Measurements from ENCODE around the gene RPL36.
"Not testable (repeated sequence)": the region's sequence is repeated elsewhere in the genome, so short reads cannot be mapped to it uniquely, and the experiment has no call there.

The RPL36 gene

GRCh38 chr19:5706876-5707573 lies 16.9 kb downstream of the RPL36 start:
- no peak for DNase-seq (ENCODE audit: low read depth in 3 of 3)

- DNase-seq (ENCODE audit: low read depth in 3 of 3) = no peak
Observed at GRCh38 chr19:5707576-5708575, 17.8 kb downstream of the RPL36 start.

DNA sequence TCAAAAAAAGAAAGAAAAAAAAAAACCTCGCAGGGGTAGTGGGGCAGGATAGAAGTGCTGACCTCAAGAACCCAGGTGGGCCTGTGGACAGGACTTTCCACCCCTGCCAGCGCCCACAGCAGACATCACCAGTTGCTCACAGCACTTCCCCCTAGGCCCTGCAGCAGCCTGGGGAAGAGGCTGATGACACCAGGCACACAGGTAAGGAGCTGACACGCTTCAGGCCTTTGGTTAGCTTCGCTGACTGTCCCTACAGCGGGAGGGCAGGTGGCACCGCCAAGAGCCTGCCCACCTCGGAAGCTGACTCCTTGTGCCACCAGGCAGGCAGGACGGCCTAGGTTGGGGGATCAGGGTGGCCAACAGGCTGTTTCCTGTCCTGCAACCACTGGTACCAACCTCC lies 20.9 kb downstream of the RPL36 start:
- no peak for DNase-seq (ENCODE audit: low read depth in 3 of 3)

- DNase-seq (ENCODE audit: low read depth in 3 of 3) = no peak
Observed at GRCh38 chr19:5711713-5712161, 21.6 kb downstream of the RPL36 start.

- DNase-seq (ENCODE audit: low read depth in 3 of 3) = no peak
Observed at GRCh38 chr19:5713228-5713627, 23.1 kb downstream of the RPL36 start.

- no peak for DNase-seq (ENCODE audit: low read depth in 3 of 3)
Observed at GRCh38 chr19:5714816-5715215, 24.7 kb downstream of the RPL36 start.

GRCh38 chr19:5717215-5717935 lies 27.3 kb downstream of the RPL36 start:
- no peak for DNase-seq (ENCODE audit: low read depth in 3 of 3)

DNA sequence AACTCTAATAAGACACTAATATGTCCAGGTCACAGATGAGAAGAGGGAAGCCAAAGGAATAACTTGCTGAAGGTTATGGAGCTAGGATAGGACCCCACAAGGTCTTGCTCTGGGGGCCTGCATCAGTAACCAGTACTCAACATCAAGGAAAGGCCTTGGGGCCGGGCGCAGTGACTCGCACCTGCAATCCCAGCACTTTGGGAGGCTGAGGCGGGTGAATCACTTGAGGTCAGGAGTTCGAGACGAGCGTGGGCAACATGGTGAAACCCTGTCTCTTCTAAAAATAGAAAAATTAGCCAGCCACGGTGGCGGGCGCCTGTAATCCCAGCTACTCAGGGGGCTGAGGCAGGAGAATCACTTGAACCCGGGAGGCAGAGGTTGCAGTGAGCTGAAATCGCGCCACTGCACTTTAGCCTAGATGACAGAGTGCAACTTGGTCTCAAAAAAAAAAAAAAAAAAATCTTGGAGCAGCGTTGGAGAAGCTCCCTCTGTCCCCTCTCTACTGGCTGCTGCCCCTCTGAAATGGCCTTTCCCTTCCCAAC lies 28.0 kb downstream of the RPL36 start:
- DNase-seq (ENCODE audit: low read depth in 3 of 3) = no peak

DNA sequence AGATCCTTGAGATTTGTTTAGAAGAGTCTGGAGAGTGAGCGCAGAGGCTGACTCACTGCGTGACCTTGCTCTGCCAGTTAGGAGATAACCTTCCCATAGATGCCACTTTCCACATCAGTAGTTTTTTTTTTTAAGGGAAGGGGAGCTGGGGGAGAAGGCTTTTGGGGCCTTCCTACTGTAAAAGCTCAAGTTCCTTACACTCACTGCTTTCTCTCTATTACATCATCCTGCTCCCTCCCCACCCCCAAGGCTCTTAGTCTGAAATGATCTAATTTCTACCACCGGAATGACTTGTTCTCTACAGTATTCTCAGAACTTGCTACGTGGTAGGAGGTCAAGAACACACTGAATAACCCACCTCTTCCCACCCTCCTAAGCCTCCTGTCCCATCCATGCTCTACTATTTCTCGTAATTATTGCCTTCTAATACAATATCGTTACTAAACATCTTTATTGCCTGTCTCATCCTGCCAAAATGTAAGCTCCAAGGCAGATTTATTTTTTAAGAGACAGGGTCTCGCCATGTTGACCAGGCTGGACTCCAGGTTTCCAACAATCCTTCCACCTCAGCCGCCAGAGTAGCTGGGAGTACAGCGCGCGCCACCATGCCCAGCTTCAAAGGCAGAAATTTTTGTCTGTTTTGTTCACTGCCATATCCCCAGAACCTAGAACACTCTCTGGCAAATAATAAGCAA lies 28.6 kb downstream of the RPL36 start:
- DNase-seq (ENCODE audit: low read depth in 3 of 3) = no peak

DNA sequence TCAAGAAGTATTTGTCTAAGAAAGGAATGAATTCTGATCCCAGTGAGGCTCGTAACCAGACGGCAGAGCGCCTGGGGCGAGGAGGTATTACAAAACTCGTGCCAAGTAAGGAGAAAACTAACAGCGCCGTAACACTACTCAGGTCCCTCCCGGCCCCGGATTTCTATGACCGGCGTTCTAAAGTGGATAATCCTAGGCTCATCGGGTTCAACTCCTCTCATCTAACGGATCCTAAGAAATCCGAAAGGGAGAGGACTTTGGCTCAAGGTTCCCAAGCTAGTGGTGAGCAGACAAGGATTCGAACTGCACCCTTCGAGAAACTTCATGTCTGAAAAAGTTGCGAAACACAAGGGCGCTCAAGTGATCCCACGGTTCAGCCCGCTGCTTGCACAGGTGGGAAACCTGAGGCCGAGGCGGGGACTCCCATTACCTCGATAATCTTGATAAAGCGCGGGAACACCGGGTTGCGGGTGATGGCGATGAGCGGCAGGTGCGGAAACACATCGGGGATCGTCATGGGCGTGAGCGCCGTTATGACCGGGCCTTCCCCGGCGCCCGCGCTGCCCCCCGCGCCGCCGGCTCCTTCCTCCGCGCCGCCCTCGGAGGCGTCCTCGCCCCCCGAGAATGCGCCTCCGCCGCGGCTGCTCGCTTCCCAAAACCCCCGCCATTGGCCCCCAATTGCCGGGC lies 29.3 kb downstream of the RPL36 start:
- DNase-seq (ENCODE audit: low read depth in 3 of 3) = no peak

GRCh38 chr19:5719961-5720790 lies 30.1 kb downstream of the RPL36 start, which contains the start of the genes CATSPERD and LONP1:
TSS of gene CATSPERD (plus strand) at chr19:5720637. CDS start at chr19:5720738, 101 bp downstream.
TSS of gene LONP1 (minus strand) at chr19:5720146. CDS start at chr19:5720132, 14 bp downstream.
- DNase-seq (ENCODE audit: low read depth in 3 of 3) = peak; percentile 95 to 97 (median 95)

DNA sequence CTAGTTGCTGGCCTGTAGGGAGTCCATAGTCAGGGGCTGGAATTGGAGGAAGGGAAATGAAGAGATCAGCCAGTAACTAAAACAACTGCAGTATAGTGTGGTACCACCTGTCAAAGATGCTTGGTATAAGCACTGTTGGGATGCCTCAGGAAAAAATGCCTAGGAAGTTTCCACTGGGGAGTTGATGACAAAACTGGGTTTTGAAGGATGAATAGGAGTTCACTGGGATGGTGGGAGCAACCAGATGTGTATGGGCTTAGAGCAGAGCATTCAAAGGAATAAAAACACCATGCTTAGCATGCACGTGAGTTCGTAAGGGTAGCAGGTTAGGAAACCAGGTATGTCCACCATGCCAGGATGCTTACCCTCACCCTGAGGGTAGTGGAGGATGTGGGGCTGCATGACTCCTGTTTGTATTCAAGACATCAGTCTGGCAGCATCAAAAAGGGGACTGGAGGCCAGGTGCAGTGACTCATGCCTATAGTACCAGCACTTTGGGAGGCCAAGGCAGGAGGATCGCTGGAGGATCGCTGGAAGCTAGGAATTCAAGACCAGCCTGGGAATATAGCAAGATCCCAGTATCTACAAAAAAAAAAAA lies 37.5 kb downstream of the RPL36 start:
- no peak for DNase-seq (ENCODE audit: low read depth in 3 of 3)

DNA sequence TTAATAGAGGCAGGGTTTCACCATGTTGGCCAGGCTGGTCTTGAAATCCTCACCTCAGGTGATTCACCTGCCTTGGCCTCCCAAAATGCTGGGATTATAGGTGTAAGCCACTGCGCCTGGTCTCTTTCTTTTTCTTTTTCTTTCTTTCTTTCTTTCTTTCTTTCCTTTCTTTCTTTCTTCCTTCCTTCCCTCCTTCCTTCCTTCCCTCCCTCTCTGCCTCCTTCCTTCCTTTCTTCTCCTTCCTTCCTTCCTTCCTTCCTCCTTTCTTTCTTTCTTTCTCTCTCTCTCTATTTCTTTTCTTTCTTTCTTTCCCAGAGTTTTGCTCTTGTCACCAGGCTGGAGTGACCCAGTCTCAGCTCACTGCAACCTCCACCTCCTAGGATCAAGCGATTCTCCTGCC lies 43.1 kb downstream of the RPL36 start:
- DNase-seq (ENCODE audit: low read depth in 3 of 3) = not testable (repeated sequence)

DNA sequence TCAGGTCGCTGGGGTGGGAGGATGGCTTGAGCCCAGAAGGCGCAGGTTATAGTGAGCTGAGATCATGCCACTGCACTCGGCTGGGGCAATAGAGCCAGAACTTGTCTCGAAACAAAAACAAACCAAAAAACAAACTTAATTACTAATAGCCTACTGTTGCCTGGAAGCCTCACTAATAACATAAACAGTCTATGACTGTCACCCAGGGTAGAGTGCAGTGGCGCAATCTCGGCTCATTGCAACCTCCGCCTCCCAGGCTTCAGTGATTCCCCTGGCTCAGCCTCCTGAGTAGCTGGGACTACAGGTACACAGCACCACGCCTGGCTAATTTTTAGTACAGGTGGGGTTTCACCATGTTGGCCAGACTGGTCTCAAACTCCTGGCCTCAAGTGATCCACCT lies 48.3 kb downstream of the RPL36 start:
- DNase-seq (ENCODE audit: low read depth in 3 of 3) = no peak

Data from stimulated activated CD4-positive, alpha-beta T cell treated with anti-CD3 and anti-CD28 coated beads, TNF-alpha, amount 100 ng/mL, for 4 hours (primary cell).